ENCODE data around the gene LSP1.

Gene LSP1

GRCh38 chr11:1893581-1894359 lies 40.9 kb downstream of the LSP1 start:
- DNase-seq = no peak

- DNase-seq = no peak
Observed at GRCh38 chr11:1894759-1895158, 41.9 kb downstream of the LSP1 start.

- no peak for DNase-seq
Observed at GRCh38 chr11:1896468-1896867, 43.6 kb downstream of the LSP1 start.

- no peak for DNase-seq
Observed at GRCh38 chr11:1896923-1897322, 44.0 kb downstream of the LSP1 start.

GRCh38 chr11:1899090-1899489 lies 46.2 kb downstream of the LSP1 start:
- no peak for DNase-seq

- no peak for DNase-seq
Observed at GRCh38 chr11:1899686-1900085, 46.8 kb downstream of the LSP1 start.

GRCh38 chr11:1906181-1906580 lies 53.3 kb downstream of the LSP1 start:
- DNase-seq = no peak

- no peak for DNase-seq
Observed at GRCh38 chr11:1906611-1907423, 53.9 kb downstream of the LSP1 start.

GRCh38 chr11:1908618-1909017 lies 55.7 kb downstream of the LSP1 start:
- DNase-seq = no peak

- DNase-seq = no peak
Observed at GRCh38 chr11:1909524-1909923, 56.6 kb downstream of the LSP1 start.

GRCh38 chr11:1912289-1912878 lies 59.5 kb downstream of the LSP1 start:
- no peak for DNase-seq

GRCh38 chr11:1913271-1914060 lies 60.6 kb downstream of the LSP1 start:
- no peak for DNase-seq

- no peak for DNase-seq
Observed at GRCh38 chr11:1915795-1916131, 62.9 kb downstream of the LSP1 start.

GRCh38 chr11:1916132-1916985 lies 63.5 kb downstream of the LSP1 start:
- no peak for DNase-seq

GRCh38 chr11:1916986-1917522 lies 64.2 kb downstream of the LSP1 start:
- no peak for DNase-seq

- no peak for DNase-seq
Observed at GRCh38 chr11:1917523-1918435, 64.9 kb downstream of the LSP1 start.

- DNase-seq = no peak
Observed at GRCh38 chr11:1918436-1919315, 65.8 kb downstream of the LSP1 start.

- no peak for DNase-seq
Observed at GRCh38 chr11:1919391-1920127, 66.7 kb downstream of the LSP1 start, which contains the start of gene TNNT3. Gene TNNT3, plus strand, starts transcription at chr11:1919703. Its CDS starts 3,172 bp downstream, at chr11:1922875.
